ENCODE results near the gene PPP2R1B.
"Not testable (repeated sequence)": the region's sequence is repeated elsewhere in the genome, so short reads cannot be mapped to it uniquely, and the experiment has no call there.

Gene PPP2R1B

DNA sequence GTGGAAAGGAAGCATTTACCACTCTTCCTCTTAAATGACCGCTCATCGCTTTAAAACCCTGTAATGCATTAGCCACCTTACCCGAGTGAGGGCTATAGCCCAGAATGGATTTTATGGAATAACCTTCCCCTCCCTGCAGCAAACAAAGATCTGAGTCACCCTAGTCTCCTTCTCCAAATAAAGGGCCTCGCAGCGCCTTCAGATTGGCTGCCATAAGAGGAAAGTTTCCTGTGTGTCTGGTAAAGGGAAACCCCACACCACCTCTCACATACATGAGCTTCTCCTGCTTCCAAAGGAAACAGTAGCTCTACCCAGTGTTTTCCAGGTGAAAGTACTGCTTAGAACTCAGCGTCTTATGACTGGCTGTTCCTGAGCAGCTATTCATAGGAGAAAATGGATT is 47.8 kb downstream of the PPP2R1B start:
- TF ChIP-seq ZNF274 (IDR thresholded peaks at IDR 0.05; ENCODE audit: low read depth, low read length): no peak
- H3K4me3 ChIP-seq (ENCODE audit: low read length): no peak overlapping the region

DNA sequence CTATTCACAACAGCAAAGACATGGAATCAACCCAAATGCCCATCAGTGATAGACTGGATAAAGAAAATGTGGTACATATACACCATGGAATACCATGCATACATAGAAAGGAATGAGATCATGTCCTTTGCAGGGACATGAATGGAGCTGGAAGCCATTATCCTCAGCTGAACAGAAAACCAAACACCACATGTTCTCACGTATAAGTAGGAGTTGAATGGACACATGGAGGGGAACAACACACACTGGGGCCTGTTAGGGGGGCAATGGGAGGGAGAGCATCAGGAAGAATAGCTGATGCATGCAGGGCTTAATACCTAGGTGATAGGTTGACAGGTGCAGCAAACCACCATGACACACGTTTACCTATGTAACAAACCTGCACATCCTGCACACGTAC is 48.5 kb downstream of the PPP2R1B start:
- H3K4me3 ChIP-seq (ENCODE audit: low read length): not testable (repeated sequence)

- TF ChIP-seq ZNF274 (IDR thresholded peaks at IDR 0.05; ENCODE audit: low read depth, low read length): no peak
- H3K4me3 ChIP-seq (ENCODE audit: low read length): no peak overlapping the region
Observed at GRCh38 chr11:111715142-111715816, 50.9 kb downstream of the PPP2R1B start.

DNA sequence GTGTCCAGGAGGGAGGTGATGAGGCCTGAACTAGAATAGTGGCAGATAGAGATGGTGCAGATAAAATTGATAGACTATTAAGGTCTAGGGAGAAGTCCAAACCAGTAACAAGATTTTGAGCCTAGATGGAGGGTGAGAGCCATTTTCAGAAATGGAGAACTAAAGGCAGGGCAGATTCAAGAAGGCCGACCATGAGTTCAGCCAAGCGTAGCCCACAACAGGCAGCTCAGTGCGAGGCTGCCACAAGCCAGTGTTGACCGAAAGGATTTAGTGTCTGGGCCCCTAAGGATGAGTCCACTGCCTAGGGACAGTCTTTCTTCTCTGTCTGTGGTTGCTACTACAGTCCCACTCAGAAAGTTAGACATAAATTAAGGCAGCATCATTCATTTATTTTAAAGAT is 51.7 kb downstream of the PPP2R1B start:
- H3K4me3 ChIP-seq (ENCODE audit: low read length): no peak overlapping the region
- TF ChIP-seq ZNF274 (IDR thresholded peaks at IDR 0.05; ENCODE audit: low read depth, low read length): no peak

DNA sequence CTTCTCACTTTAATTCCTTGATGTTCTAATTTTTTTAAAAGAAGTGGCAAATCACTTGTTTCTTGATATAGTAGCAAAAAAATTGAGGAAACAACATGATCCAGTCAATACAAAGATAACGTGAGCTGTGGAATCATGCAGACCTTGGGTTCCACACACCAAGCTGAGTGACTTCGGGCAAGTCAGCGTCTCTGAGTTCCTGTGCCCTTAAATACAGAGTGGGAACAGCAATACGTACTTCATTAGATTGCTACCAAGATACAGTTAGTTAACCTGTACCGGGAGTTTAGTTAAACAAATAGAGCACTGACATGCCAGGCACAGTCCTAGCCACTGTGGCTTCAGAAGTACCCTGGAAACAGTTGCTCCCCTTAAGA is 58.5 kb downstream of the PPP2R1B start:
- no peak for TF ChIP-seq ZNF274 (IDR thresholded peaks at IDR 0.05; ENCODE audit: low read depth, low read length)
- H3K4me3 ChIP-seq (ENCODE audit: low read length): no peak overlapping the region

- TF ChIP-seq ZNF274 (IDR thresholded peaks at IDR 0.05; ENCODE audit: low read depth, low read length): no peak
Observed at GRCh38 chr11:111707039-111707690, 59.0 kb downstream of the PPP2R1B start.

DNA sequence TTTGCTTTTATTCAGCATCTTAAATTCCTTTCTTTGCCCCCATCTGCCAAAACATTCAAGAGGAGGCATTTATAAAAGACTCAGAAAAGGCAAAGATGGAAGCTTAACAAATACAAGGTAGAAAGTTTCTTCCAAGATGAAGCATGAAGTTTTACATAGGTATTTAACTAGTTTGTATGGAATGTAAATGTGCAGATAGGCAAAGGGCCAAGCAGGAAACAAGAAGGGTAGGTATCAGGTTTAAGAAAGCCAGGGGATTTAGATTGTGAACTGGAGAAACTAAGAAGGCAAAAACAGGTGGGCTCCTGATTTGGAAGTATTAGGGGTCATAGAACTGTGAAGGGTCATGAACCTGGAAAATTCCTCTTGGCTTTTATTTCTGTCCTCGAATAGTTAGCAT is 62.6 kb downstream of the PPP2R1B start:
- no peak for TF ChIP-seq ZNF274 (IDR thresholded peaks at IDR 0.05; ENCODE audit: low read depth, low read length)

More at GRCh38 chr11:111707039-111707690, 59.0 kb downstream of the PPP2R1B start:
- H3K4me3 ChIP-seq (ENCODE audit: low read length): no peak overlapping the region

DNA sequence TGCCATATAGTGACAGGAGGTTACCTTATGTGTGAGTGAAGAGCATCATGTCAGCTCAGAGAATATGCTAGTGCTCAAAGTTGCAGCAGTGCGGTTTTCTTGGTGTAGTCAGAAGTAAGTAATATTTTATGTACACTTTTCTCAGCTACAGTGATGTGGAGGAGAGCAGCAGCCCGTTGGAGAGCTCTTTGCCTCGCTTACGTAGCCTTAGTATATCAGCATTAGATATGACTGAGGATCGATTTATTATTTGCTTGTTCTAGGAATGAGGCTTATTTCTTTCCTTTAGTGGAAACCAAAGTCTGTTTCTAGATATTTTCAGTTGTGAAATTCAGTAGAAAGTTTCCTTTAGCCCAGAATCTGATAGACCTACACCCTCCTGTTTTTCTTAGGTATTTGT is 63.6 kb downstream of the PPP2R1B start:
- no peak for TF ChIP-seq ZNF274 (IDR thresholded peaks at IDR 0.05; ENCODE audit: low read depth, low read length)
- H3K4me3 ChIP-seq (ENCODE audit: low read length): no peak overlapping the region

More for the DNA sequence above, 62.6 kb downstream of the PPP2R1B start:
- H3K4me3 ChIP-seq (ENCODE audit: low read length): no peak overlapping the region

GRCh38 chr11:111700162-111700561 is 66.0 kb downstream of the PPP2R1B start:
- no peak for TF ChIP-seq ZNF274 (IDR thresholded peaks at IDR 0.05; ENCODE audit: low read depth, low read length)
- no peak overlapping the region for H3K4me3 ChIP-seq (ENCODE audit: low read length)

DNA sequence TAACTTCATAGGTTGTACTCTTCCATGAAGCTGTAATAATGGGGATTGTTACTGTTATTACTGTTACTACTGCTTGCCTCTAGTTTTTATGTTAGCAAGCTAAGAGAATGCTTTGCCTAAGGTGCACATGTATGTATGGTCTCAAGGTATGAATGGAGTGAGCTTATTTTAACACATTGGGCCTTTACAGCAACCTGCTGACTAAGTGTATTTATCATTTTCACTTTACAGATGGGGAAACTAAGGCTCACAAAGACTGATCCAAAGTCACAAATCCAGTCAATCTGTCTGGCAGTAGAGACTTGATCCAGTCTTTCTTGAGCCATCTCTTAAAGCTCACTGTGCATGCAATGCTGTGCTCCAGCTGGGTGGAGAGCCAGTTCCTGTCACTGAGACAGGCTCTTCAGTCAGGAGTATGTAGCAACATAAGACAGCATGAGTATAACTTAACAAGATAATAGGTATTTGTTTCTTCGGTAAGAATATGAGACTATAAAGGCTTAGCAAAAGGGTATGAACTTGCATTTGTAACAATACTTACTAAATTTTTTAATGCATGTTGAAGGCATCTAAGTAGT is 66.5 kb downstream of the PPP2R1B start:
- TF ChIP-seq ZNF274 (IDR thresholded peaks at IDR 0.05; ENCODE audit: low read depth, low read length): no peak
- H3K4me3 ChIP-seq (ENCODE audit: low read length): no peak overlapping the region

- TF ChIP-seq ZNF274 (IDR thresholded peaks at IDR 0.05; ENCODE audit: low read depth, low read length): no peak
Observed at GRCh38 chr11:111698852-111699559, 67.2 kb downstream of the PPP2R1B start.

DNA sequence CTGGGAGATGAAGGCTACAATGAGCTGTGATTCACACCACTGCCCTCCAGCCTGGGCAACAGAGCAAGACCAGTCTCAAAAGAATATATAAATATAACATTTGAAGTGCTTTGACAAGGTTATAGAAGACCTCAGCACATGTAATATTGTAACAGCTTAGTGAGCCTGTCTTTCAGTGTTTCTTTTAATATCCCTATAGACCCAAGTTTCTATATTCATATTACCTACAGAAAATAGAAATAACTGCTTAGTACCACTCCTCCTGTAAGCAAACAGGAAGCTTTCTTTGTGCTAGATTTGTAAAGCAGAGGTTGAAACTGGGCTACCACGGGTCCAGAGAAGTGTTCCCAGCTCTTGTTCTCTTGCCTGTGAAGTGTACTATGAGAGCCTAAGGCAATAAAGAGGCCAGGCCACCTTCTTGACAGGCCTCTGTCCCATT is 68.2 kb downstream of the PPP2R1B start:
- TF ChIP-seq ZNF274 (IDR thresholded peaks at IDR 0.05; ENCODE audit: low read depth, low read length): no peak
- H3K4me3 ChIP-seq (ENCODE audit: low read length): peak overlapping the region; percentile 22; the same call in 1 of the 2 replicates

More at GRCh38 chr11:111698852-111699559, 67.2 kb downstream of the PPP2R1B start:
- no peak overlapping the region for H3K4me3 ChIP-seq (ENCODE audit: low read length)

DNA sequence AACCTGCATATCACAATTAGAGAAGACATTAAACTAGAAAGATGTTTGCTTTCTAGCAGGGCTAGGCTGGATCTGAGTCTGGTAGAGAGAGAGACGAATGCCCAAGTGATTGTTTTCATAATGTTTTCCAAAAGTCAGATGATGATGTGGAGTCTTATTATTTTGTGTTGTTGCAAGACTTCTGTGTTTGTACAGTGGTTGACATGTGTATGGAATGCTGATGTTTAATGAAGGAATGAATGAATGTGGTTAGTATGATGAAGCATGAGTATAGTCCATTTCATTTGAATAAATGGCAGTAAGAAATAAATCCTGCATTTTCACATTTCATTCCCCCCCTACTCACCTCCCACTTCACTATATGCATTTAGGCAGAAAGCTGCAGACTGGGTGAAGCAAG is 69.6 kb downstream of the PPP2R1B start:
- H3K4me3 ChIP-seq (ENCODE audit: low read length): no peak overlapping the region
- no peak for TF ChIP-seq ZNF274 (IDR thresholded peaks at IDR 0.05; ENCODE audit: low read depth, low read length)

DNA sequence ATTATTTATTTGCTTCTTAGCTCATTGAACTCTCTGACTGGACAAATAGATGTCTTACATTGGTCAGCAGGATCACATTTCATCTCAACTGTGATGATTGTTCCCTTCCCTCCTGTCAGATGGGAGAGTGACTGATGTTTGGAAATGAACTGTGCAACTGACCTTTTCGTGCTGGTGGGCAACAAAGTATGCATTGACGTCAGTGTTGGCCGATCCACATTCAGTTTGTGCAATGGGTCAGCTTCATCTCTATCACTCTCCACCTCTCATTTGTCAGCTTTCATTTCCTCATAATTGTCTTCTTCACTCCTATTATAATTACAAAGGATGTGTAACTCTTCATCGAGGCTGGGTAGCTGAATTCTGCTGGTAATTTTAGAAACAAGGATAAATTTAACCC is 71.3 kb downstream of the PPP2R1B start:
- no peak overlapping the region for H3K4me3 ChIP-seq (ENCODE audit: low read length)
- TF ChIP-seq ZNF274 (IDR thresholded peaks at IDR 0.05; ENCODE audit: low read depth, low read length): no peak
